Gastrocnemius medialis (tissue), 4 donors: Measurements from ENCODE around the gene RASA3.

Experiments used
- CTCF ChIP-seq, 5 experiments: fragments of 450-650 bp in 3 of 5; fragments of 200-600 bp in 2 of 5; sonication (generic) in 2 of 5; IDR thresholded peaks in 4 of 5; conservative IDR thresholded peaks in 1 of 5; 1 replicate in 4 of 5; 2 replicates in 1 of 5; pipeline ENCODE4 v1.5.1; 2016 to 2019; ENCODE audit warnings: antibody characterized with exemption in 5 of 5, mild to moderate bottlenecking in 3 of 5, moderate library complexity in 3 of 5
- POLR2A ChIP-seq, 2 donors: fragments of 450-650 bp; IDR thresholded peaks; one replicate each; pipeline ENCODE4 v1.6.1; 2017; ENCODE audit warnings: antibody characterized with exemption in 2 of 2, mild to moderate bottlenecking in 2 of 2, moderate library complexity in 2 of 2

- no peak for TF ChIP-seq CTCF (IDR thresholded peaks at IDR 0.05 in 4 of 5, conservative IDR thresholded peaks at IDR 0.05 in 1 of 5)
- TF ChIP-seq POLR2A (IDR thresholded peaks at IDR 0.05) = no peak
Observed at GRCh38 chr13:114096811-114097211, 35.6 kb downstream of the RASA3 start.
